ENCODE measurements around the gene CCDC194. TPM values are rescaled to one million over a fixed set of nuclear protein-coding genes. Genes with fewer than 3 reads are reported as not detected.

CCDC194 gene
- total and polyA plus RNA-seq, 2 of the 13 experiments (the other 11 are each of a cell fraction or from before 2014, with no cell fraction given), result 0.13 to 0.21 TPM

DNA sequence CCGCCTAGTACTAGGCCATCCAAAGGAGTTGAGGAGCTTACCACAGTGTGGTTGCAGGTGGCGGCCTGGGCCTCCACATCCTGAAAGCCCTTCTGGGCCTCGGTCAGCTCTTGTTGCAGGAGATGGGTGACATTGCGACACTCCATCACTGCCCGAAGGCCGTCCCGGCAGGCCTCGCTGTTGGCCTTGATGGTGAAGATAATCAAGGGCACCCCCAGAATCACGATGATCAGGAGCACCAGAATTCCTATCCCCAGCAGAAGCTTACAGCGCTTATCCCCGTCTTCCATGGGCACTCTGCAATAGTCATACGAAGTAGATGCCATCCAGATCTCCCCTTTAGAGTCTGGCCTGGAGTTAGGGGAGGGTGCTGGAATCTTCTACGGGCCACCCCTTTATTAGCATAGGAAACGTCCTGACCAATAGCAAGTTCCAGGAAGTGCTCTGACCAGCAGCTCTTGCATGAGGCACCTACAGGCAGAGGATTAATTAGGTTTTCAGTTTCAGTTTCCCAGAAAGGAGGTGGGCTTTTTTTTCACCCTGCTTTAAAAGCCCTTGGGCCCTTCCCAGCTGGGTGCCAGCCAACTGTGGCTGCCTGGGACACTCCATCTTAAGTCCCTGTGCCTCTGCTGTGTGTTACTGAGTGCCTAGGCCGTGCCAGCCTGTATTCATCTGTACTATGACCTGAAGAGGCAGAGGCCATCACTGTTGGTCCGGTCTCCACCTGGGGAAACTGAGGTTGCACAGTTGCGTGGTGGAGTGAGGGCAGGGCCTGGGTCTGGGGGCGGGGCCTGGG is 11.5 kb upstream of the CCDC194 start, which contains the start of gene BST2 (continued):
- TF ChIP-seq NR2F2 (IDR thresholded peaks at IDR 0.05; ENCODE audit: borderline replicate concordance, low read depth) (no peak; the same call in 1 of the 2 replicates), GFI1 (CRISPR knock-in tag; IDR thresholded peaks at IDR 0.05; ENCODE audit: borderline replicate concordance) (0 out of 2 replicates have a peak, but pooled peaks have one; percentile 13), ELF3 (CRISPR knock-in tag; IDR thresholded peaks at IDR 0.05) (peak; percentile 44), PTBP1 (IDR thresholded peaks at IDR 0.05; ENCODE audit: low read depth, low read length, poor library complexity, severe bottlenecking) (no peak), ZNF451 (CRISPR knock-in tag; IDR thresholded peaks at IDR 0.05) (no peak), NR2F1 (CRISPR knock-in tag; IDR thresholded peaks at IDR 0.05) (no peak), ZNF563 (CRISPR knock-in tag; IDR thresholded peaks at IDR 0.05) (no peak; the same call in 1 of the 2 replicates)
- TF ChIP-seq, protein P1, sequence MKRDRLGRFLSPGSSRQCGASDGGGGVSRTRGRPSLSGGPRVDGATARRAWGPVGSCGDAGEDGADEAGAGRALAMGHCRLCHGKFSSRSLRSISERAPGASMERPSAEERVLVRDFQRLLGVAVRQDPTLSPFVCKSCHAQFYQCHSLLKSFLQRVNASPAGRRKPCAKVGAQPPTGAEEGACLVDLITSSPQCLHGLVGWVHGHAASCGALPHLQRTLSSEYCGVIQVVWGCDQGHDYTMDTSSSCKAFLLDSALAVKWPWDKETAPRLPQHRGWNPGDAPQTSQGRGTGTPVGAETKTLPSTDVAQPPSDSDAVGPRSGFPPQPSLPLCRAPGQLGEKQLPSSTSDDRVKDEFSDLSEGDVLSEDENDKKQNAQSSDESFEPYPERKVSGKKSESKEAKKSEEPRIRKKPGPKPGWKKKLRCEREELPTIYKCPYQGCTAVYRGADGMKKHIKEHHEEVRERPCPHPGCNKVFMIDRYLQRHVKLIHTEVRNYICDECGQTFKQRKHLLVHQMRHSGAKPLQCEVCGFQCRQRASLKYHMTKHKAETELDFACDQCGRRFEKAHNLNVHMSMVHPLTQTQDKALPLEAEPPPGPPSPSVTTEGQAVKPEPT (CRISPR knock-in tag; IDR thresholded peaks at IDR 0.05; ENCODE audit: low read depth), result 0 out of 2 replicates have a peak, but pooled peaks have one; percentile 54
- TF ChIP-seq, protein P2, sequence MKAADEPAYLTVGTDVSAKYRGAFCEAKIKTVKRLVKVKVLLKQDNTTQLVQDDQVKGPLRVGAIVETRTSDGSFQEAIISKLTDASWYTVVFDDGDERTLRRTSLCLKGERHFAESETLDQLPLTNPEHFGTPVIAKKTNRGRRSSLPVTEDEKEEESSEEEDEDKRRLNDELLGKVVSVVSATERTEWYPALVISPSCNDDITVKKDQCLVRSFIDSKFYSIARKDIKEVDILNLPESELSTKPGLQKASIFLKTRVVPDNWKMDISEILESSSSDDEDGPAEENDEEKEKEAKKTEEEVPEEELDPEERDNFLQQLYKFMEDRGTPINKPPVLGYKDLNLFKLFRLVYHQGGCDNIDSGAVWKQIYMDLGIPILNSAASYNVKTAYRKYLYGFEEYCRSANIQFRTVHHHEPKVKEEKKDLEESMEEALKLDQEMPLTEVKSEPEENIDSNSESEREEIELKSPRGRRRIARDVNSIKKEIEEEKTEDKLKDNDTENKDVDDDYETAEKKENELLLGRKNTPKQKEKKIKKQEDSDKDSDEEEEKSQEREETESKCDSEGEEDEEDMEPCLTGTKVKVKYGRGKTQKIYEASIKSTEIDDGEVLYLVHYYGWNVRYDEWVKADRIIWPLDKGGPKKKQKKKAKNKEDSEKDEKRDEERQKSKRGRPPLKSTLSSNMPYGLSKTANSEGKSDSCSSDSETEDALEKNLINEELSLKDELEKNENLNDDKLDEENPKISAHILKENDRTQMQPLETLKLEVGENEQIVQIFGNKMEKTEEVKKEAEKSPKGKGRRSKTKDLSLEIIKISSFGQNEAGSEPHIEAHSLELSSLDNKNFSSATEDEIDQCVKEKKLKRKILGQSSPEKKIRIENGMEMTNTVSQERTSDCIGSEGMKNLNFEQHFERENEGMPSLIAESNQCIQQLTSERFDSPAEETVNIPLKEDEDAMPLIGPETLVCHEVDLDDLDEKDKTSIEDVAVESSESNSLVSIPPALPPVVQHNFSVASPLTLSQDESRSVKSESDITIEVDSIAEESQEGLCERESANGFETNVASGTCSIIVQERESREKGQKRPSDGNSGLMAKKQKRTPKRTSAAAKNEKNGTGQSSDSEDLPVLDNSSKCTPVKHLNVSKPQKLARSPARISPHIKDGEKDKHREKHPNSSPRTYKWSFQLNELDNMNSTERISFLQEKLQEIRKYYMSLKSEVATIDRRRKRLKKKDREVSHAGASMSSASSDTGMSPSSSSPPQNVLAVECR (CRISPR knock-in tag; IDR thresholded peaks at IDR 0.05; ENCODE audit: borderline replicate concordance), result peak; percentile 73; the same call in 1 of the 2 replicates
- TF ChIP-seq, protein P3, sequence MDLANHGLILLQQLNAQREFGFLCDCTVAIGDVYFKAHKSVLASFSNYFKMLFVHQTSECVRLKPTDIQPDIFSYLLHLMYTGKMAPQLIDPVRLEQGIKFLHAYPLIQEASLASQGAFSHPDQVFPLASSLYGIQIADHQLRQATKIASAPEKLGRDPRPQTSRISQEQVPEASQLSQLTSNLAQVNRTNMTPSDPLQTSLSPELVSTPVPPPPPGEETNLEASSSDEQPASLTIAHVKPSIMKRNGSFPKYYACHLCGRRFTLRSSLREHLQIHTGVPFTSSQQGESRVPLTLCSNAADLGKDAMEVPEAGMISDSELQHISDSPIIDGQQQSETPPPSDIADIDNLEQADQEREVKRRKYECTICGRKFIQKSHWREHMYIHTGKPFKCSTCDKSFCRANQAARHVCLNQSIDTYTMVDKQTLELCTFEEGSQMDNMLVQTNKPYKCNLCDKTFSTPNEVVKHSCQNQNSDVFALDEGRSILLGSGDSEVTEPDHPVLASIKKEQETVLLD (CRISPR knock-in tag; IDR thresholded peaks at IDR 0.05; ENCODE audit: low read depth), result no peak
- TF ChIP-seq, protein P4, sequence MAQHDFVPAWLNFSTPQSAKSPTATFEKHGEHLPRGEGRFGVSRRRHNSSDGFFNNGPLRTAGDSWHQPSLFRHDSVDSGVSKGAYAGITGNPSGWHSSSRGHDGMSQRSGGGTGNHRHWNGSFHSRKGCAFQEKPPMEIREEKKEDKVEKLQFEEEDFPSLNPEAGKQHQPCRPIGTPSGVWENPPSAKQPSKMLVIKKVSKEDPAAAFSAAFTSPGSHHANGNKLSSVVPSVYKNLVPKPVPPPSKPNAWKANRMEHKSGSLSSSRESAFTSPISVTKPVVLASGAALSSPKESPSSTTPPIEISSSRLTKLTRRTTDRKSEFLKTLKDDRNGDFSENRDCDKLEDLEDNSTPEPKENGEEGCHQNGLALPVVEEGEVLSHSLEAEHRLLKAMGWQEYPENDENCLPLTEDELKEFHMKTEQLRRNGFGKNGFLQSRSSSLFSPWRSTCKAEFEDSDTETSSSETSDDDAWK (CRISPR knock-in tag; IDR thresholded peaks at IDR 0.05), result no peak
- TF ChIP-seq, protein P5, sequence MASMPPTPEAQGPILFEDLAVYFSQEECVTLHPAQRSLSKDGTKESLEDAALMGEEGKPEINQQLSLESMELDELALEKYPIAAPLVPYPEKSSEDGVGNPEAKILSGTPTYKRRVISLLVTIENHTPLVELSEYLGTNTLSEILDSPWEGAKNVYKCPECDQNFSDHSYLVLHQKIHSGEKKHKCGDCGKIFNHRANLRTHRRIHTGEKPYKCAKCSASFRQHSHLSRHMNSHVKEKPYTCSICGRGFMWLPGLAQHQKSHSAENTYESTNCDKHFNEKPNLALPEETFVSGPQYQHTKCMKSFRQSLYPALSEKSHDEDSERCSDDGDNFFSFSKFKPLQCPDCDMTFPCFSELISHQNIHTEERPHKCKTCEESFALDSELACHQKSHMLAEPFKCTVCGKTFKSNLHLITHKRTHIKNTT (CRISPR knock-in tag; IDR thresholded peaks at IDR 0.05), result no peak
- TF ChIP-seq, protein P6, sequence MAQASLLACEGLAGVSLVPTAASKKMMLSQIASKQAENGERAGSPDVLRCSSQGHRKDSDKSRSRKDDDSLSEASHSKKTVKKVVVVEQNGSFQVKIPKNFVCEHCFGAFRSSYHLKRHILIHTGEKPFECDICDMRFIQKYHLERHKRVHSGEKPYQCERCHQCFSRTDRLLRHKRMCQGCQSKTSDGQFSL (CRISPR knock-in tag; IDR thresholded peaks at IDR 0.05), result no peak
- TF ChIP-seq, protein P7, sequence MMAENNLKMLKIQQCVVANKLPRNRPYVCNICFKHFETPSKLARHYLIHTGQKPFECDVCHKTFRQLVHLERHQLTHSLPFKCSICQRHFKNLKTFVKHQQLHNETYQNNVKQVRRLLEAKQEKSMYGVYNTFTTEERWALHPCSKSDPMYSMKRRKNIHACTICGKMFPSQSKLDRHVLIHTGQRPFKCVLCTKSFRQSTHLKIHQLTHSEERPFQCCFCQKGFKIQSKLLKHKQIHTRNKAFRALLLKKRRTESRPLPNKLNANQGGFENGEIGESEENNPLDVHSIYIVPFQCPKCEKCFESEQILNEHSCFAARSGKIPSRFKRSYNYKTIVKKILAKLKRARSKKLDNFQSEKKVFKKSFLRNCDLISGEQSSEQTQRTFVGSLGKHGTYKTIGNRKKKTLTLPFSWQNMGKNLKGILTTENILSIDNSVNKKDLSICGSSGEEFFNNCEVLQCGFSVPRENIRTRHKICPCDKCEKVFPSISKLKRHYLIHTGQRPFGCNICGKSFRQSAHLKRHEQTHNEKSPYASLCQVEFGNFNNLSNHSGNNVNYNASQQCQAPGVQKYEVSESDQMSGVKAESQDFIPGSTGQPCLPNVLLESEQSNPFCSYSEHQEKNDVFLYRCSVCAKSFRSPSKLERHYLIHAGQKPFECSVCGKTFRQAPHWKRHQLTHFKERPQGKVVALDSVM (CRISPR knock-in tag; IDR thresholded peaks at IDR 0.05), result peak; percentile 60
